ENCODE measurements around the gene NHLH1. TPM values are rescaled to one million over a fixed set of nuclear protein-coding genes. Genes with fewer than 3 reads are reported as not detected.

NHLH1 gene
- total and polyA plus RNA-seq, 4 donors: 0.08 TPM; not detected in 3

GRCh38 chr1:160361199-160361598, 5.7 kb upstream of the NHLH1 start:
- 81% methylated on average over 2 of the region's 2 CpGs for WGBS
- H3K9me3 ChIP-seq (ENCODE audit: control insufficient read depth in 4 of 4, low read length in 3 of 4): no peaks in the 10 kb centered on the region
- H3K4me1 ChIP-seq (ENCODE audit: control insufficient read depth in 4 of 4, insufficient read depth in 4 of 4, low read length in 3 of 4): no peaks in the 10 kb centered on the region
- no peak overlapping the region for H3K9ac ChIP-seq (ENCODE audit: low read depth in 1 of 2, low read length in 2 of 2)
- H3K27ac ChIP-seq (ENCODE audit: low read depth in 1 of 2, low read length in 2 of 2): no peak overlapping the region
- no peak overlapping the region for H3K4me3 ChIP-seq (ENCODE audit: low read depth in 1 of 3, low read length in 3 of 3)
- DNase-seq (ENCODE audit: low spot score): no peak
- TF ChIP-seq TAF1 (conservative IDR thresholded peaks at IDR 0.05) (no peak), ZBTB33 (IDR thresholded peaks at IDR 0.05) (no peak), HNF4A (conservative IDR thresholded peaks at IDR 0.05) (no peak), MAX (IDR thresholded peaks at IDR 0.05) (no peak), NR2F2 (IDR thresholded peaks at IDR 0.05) (no peak), SP1 (IDR thresholded peaks at IDR 0.05) (no peak)
- H3K36me3 ChIP-seq (ENCODE audit: control insufficient read depth in 4 of 4, insufficient read depth in 3 of 4, low read depth in 1 of 4, low read length in 3 of 4): peaks cover 2 to 35% (median 25%) of the 10 kb centered on the region in 4 donors
- no peaks in the 10 kb centered on the region for H3K27me3 ChIP-seq (ENCODE audit: control insufficient read depth in 4 of 4, insufficient read depth in 4 of 4, low read length in 3 of 4)

- TF ChIP-seq HNF4A (conservative IDR thresholded peaks at IDR 0.05): no peak
- TF ChIP-seq RXRA (IDR thresholded peaks at IDR 0.05): no peak
- Histone ChIP-seq H3K36me3 (ENCODE audit: control insufficient read depth in 4 of 4, insufficient read depth in 3 of 4, low read depth in 1 of 4, low read length in 3 of 4) (peaks cover 2 to 29% (median 19%) of the 10 kb centered on the region in 4 donors), H3K9ac (ENCODE audit: low read depth in 1 of 2, low read length in 2 of 2) (no peak overlapping the region), H3K27ac (ENCODE audit: low read depth in 1 of 2, low read length in 2 of 2) (no peak overlapping the region), H3K27me3 (ENCODE audit: control insufficient read depth in 4 of 4, insufficient read depth in 4 of 4, low read length in 3 of 4) (no peaks in the 10 kb centered on the region), H3K9me3 (ENCODE audit: control insufficient read depth in 4 of 4, low read length in 3 of 4) (no peaks in the 10 kb centered on the region), H3K4me3 (ENCODE audit: low read depth in 1 of 3, low read length in 3 of 3) (no peak overlapping the region), H3K4me1 (ENCODE audit: control insufficient read depth in 4 of 4, insufficient read depth in 4 of 4, low read length in 3 of 4) (no peaks in the 10 kb centered on the region)
- DNase-seq (ENCODE audit: low spot score): no peak
- WGBS: 90% methylated on average over 4 of the region's 4 CpGs
Measured at GRCh38 chr1:160361814-160362167, 5.1 kb upstream of the NHLH1 start.

DNA sequence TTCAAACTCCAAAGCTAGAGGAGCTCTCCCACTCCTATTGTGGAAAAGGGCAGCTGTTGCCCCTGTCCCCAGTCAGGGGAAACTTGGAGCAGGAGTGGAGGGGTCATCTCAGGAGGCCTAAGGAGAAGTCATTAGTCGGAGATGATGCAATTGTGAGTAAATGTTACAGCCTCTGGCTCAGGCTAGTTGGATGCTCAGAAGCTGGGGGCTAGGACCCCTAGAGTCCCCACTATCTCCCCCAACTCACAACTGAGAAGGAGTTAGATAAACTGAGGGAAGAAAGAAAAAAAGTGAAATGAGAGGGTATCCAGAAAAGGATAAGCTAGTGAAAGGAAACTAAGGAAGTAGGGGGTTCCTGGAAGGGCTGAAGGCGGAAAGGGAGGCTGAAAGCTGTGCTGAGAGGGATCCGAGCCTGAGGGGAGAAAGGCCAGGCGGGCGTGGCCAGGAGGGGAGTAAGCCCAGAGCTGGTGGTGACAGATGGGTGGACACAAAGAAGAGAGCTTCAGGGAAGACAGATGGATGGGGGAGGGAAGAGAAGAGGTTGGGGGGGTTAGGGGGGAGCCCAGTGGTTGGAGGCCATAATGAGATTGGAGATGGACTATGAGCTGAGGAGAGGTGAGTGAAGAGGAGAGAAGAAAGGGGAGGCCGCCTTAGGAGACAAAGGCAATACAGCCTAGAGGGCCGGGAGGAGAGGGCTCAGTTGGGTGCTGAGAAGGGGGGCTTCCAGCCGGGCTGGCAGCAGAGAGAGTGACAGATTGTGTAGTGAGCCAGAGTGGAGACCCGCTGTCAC, 4.5 kb upstream of the NHLH1 start:
- no peak for DNase-seq (ENCODE audit: low spot score)
- Histone ChIP-seq H3K9ac (ENCODE audit: low read depth in 1 of 2, low read length in 2 of 2) (no peak overlapping the region), H3K9me3 (ENCODE audit: control insufficient read depth in 4 of 4, low read length in 3 of 4) (no peaks in the 10 kb centered on the region), H3K36me3 (ENCODE audit: control insufficient read depth in 4 of 4, insufficient read depth in 3 of 4, low read depth in 1 of 4, low read length in 3 of 4) (peaks cover 2 to 23% (median 13%) of the 10 kb centered on the region in 4 donors), H3K4me1 (ENCODE audit: control insufficient read depth in 4 of 4, insufficient read depth in 4 of 4, low read length in 3 of 4) (no peaks in the 10 kb centered on the region), H3K27ac (ENCODE audit: low read depth in 1 of 2, low read length in 2 of 2) (no peak overlapping the region), H3K27me3 (ENCODE audit: control insufficient read depth in 4 of 4, insufficient read depth in 4 of 4, low read length in 3 of 4) (no peaks in the 10 kb centered on the region), H3K4me3 (ENCODE audit: low read depth in 1 of 3, low read length in 3 of 3) (no peak overlapping the region)
- TF ChIP-seq MAX (IDR thresholded peaks at IDR 0.05): no peak
- no peak for TF ChIP-seq TAF1 (conservative IDR thresholded peaks at IDR 0.05)
- TF ChIP-seq ZBTB33 (IDR thresholded peaks at IDR 0.05): no peak
- no peak for TF ChIP-seq REST (IDR thresholded peaks at IDR 0.05)
- no peak for TF ChIP-seq RAD21 (IDR thresholded peaks at IDR 0.05)
- no peak for TF ChIP-seq YY1 (IDR thresholded peaks at IDR 0.05)
- no peak for TF ChIP-seq FOXA1 (IDR thresholded peaks at IDR 0.05)
- TF ChIP-seq ATF3 (IDR thresholded peaks at IDR 0.05): no peak
- TF ChIP-seq SP1 (IDR thresholded peaks at IDR 0.05): no peak
- no peak for TF ChIP-seq CTCF (IDR thresholded peaks at IDR 0.05; ENCODE audit: low read depth, low read length, missing input control)
- TF ChIP-seq EGR1 (IDR thresholded peaks at IDR 0.05; ENCODE audit: low read depth in 2 of 2): no peak
- TF ChIP-seq HNF4A (conservative IDR thresholded peaks at IDR 0.05): no peak
- 83% methylated on average over 9 of the region's 9 CpGs for WGBS

Data from liver (tissue), 9 donors.